ENCODE results near the gene FBXO46. TPM values are rescaled to one million over a fixed set of nuclear protein-coding genes. Genes with fewer than 3 reads are reported as not detected.
A peak's percentile ranks its signal among the peaks of the same experiment; 100 is the strongest.

Gene FBXO46
- total and polyA plus RNA-seq, 2 of the 13 experiments (the other 11 are each of a cell fraction or from before 2014, with no cell fraction given), result 6.2 to 6.4 TPM

DNA sequence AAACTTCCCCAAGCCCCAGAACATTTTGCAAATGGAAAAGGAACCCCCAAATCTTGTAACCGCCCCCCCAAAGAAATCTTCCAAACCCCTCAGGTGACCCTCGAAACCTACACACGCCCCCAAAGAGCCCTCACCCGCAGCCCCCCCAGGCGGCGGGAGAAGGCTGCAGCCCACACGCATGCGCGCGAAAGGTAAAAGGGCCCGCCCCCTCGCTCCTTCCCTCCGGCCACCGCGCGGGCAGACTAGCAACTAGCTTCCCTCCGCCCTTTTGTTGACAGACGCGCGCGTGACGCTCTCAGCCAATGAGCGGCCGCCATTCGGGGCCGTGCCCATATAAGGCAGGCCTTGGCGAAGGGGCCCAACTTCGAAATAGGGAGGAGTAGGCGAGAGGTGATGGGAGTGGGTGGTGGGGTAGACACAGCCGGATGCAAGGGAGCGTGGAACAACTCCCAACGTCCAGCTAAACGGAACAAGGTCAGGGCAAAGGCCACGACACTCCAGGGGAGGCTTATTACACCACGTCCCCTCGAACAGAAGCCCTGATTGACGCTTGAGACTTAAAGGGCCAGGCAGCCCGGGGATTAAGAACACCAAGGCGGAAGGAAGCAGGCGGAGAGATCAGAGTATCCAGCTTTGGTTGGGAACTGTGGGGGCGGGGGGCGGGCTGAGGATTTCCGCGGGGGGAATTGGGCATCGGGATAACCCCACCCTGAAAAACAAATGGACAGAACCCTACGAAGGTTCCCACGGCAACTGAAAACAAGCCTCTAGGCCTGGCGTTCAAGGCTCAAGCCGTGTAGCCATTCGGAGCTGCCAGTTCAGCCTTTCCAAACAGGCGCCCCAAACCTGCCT, 13.3 kb downstream of the FBXO46 start (continued):
- TF ChIP-seq, protein P1, sequence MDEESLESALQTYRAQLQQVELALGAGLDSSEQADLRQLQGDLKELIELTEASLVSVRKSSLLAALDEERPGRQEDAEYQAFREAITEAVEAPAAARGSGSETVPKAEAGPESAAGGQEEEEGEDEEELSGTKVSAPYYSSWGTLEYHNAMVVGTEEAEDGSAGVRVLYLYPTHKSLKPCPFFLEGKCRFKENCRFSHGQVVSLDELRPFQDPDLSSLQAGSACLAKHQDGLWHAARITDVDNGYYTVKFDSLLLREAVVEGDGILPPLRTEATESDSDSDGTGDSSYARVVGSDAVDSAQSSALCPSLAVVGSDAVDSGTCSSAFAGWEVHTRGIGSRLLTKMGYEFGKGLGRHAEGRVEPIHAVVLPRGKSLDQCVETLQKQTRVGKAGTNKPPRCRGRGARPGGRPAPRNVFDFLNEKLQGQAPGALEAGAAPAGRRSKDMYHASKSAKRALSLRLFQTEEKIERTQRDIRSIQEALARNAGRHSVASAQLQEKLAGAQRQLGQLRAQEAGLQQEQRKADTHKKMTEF (CRISPR knock-in tag; IDR thresholded peaks at IDR 0.05), result peak; percentile 72
- TF ChIP-seq ZBTB42 (CRISPR knock-in tag; IDR thresholded peaks at IDR 0.05) (no peak), CENPX (CRISPR knock-in tag; IDR thresholded peaks at IDR 0.05) (no peak), HNRNPL (IDR thresholded peaks at IDR 0.05; ENCODE audit: low read depth, low read length) (no peak), ZNF772 (CRISPR knock-in tag; IDR thresholded peaks at IDR 0.05) (peak; percentile 96), SMAD1 (CRISPR knock-in tag; IDR thresholded peaks at IDR 0.05; ENCODE audit: borderline replicate concordance, low read depth) (no peak; the same call in 1 of the 2 replicates), SRSF9 (IDR thresholded peaks at IDR 0.05; ENCODE audit: borderline replicate concordance, insufficient read depth, low read depth, low read length, poor library complexity, severe bottlenecking) (no peak), REL (CRISPR knock-in tag; conservative IDR thresholded peaks at IDR 0.05) (no peak), ZNF337 (CRISPR knock-in tag; IDR thresholded peaks at IDR 0.05; ENCODE audit: borderline replicate concordance, low read depth) (peak; percentile 74; the same call in 1 of the 2 replicates), ZNF883 (CRISPR knock-in tag; IDR thresholded peaks at IDR 0.05; ENCODE audit: not compliant biosample characterization) (peak; percentile 30), ZNF615 (CRISPR knock-in tag; IDR thresholded peaks at IDR 0.05; ENCODE audit: borderline replicate concordance) (no peak), DMAP1 (CRISPR knock-in tag; IDR thresholded peaks at IDR 0.05) (peak; percentile 64; the same call in 1 of the 2 replicates), TGIF2 (CRISPR knock-in tag; IDR thresholded peaks at IDR 0.05) (peak; percentile 32; the same call in 1 of the 2 replicates)
- TF ChIP-seq, protein P2, sequence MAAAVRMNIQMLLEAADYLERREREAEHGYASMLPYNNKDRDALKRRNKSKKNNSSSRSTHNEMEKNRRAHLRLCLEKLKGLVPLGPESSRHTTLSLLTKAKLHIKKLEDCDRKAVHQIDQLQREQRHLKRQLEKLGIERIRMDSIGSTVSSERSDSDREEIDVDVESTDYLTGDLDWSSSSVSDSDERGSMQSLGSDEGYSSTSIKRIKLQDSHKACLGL (CRISPR knock-in tag; IDR thresholded peaks at IDR 0.05), result no peak
- TF ChIP-seq, protein P3, sequence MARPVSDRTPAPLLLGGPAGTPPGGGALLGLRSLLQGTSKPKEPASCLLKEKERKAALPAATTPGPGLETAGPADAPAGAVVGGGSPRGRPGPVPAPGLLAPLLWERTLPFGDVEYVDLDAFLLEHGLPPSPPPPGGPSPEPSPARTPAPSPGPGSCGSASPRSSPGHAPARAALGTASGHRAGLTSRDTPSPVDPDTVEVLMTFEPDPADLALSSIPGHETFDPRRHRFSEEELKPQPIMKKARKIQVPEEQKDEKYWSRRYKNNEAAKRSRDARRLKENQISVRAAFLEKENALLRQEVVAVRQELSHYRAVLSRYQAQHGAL (CRISPR knock-in tag; IDR thresholded peaks at IDR 0.05; ENCODE audit: not compliant biosample characterization), result peak; percentile 25
- TF ChIP-seq, protein P4, sequence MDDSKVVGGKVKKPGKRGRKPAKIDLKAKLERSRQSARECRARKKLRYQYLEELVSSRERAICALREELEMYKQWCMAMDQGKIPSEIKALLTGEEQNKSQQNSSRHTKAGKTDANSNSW (CRISPR knock-in tag; IDR thresholded peaks at IDR 0.05; ENCODE audit: borderline replicate concordance), result no peak
- TF ChIP-seq, protein P5, sequence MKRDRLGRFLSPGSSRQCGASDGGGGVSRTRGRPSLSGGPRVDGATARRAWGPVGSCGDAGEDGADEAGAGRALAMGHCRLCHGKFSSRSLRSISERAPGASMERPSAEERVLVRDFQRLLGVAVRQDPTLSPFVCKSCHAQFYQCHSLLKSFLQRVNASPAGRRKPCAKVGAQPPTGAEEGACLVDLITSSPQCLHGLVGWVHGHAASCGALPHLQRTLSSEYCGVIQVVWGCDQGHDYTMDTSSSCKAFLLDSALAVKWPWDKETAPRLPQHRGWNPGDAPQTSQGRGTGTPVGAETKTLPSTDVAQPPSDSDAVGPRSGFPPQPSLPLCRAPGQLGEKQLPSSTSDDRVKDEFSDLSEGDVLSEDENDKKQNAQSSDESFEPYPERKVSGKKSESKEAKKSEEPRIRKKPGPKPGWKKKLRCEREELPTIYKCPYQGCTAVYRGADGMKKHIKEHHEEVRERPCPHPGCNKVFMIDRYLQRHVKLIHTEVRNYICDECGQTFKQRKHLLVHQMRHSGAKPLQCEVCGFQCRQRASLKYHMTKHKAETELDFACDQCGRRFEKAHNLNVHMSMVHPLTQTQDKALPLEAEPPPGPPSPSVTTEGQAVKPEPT (CRISPR knock-in tag; IDR thresholded peaks at IDR 0.05; ENCODE audit: low read depth), result no peak
- TF ChIP-seq, protein P6, sequence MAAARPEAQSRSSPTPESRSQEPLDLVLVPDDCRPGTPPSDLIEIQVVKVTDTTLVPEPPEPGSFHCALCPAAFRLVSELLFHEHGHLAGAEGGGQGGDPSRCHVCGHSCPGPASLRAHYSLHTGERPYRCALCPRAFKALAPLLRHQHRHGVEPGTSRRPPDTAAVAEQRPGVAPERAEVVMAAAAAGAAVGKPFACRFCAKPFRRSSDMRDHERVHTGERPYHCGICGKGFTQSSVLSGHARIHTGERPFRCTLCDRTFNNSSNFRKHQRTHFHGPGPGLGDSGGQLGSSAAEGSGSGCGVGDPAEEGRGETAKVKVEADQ (CRISPR knock-in tag; IDR thresholded peaks at IDR 0.05; ENCODE audit: borderline replicate concordance), result no peak
- TF ChIP-seq, protein P7, sequence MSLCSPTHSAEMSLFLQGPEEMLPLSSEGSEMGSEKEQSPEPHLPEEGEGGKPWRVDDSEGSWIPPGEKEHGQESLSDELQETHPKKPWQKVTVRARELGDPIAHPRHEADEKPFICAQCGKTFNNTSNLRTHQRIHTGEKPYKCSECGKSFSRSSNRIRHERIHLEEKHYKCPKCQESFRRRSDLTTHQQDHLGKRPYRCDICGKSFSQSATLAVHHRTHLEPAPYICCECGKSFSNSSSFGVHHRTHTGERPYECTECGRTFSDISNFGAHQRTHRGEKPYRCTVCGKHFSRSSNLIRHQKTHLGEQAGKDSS (CRISPR knock-in tag; IDR thresholded peaks at IDR 0.05; ENCODE audit: borderline replicate concordance, low read depth), result no peak
- TF ChIP-seq, protein P8, sequence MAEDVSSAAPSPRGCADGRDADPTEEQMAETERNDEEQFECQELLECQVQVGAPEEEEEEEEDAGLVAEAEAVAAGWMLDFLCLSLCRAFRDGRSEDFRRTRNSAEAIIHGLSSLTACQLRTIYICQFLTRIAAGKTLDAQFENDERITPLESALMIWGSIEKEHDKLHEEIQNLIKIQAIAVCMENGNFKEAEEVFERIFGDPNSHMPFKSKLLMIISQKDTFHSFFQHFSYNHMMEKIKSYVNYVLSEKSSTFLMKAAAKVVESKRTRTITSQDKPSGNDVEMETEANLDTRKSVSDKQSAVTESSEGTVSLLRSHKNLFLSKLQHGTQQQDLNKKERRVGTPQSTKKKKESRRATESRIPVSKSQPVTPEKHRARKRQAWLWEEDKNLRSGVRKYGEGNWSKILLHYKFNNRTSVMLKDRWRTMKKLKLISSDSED (CRISPR knock-in tag; IDR thresholded peaks at IDR 0.05), result no peak
